SK-N-SH treated with all-trans-retinoic acid at 6 μM for 48 hours (cell line): ENCODE measurements around the gene TOMM40.

ENCODE experiments used
- ATAC-seq: fragments of 200-7000 bp; cut with Tn5 transposase; 3 replicates; pipeline ENCODE4 v1.9.1; 2020; ENCODE audit warnings: mild to moderate bottlenecking, moderate library complexity
- ARNTL ChIP-seq: fragments of 450-650 bp; formaldehyde crosslinking; IDR thresholded peaks from 2 replicates; pipeline ENCODE4 v1.5.0; 2020; ENCODE audit warnings: low read depth, mild to moderate bottlenecking, moderate library complexity, borderline replicate concordance
- BACH2 ChIP-seq: fragments of 250-450 bp; sonication (Bioruptor Pico); IDR thresholded peaks from 2 replicates; pipeline ENCODE4 v1.9.0; 2021; ENCODE audit warnings: mild to moderate bottlenecking, borderline replicate concordance
- CREB5 ChIP-seq: fragments of 250-450 bp; sonication (Bioruptor Pico); IDR thresholded peaks from 2 replicates; pipeline ENCODE4 v1.5.1; 2020; ENCODE audit warnings: low read depth, mild to moderate bottlenecking, moderate library complexity
- CSDC2 ChIP-seq: fragments of 250-450 bp; sonication (Bioruptor Pico); IDR thresholded peaks from 2 replicates; pipeline ENCODE4 v1.5.0; 2020; ENCODE audit warnings: mild to moderate bottlenecking, moderate library complexity
- ESRRG ChIP-seq: fragments of 250-450 bp; sonication (Bioruptor Pico); IDR thresholded peaks from 2 replicates; pipeline ENCODE4 v1.6.1; 2021; ENCODE audit warnings: mild to moderate bottlenecking
- GLIS3 ChIP-seq: fragments of 250-450 bp; sonication (Bioruptor Pico); IDR thresholded peaks from 2 replicates; pipeline ENCODE4 v1.5.0; 2020; ENCODE audit warnings: mild to moderate bottlenecking, moderate library complexity
- ISL1 ChIP-seq: fragments of 250-450 bp; sonication (Bioruptor Pico); IDR thresholded peaks from 2 replicates; pipeline ENCODE4 v2.1.2; 2022; ENCODE audit warnings: mild to moderate bottlenecking, moderate library complexity
- PATZ1 ChIP-seq: fragments of 250-450 bp; sonication (Bioruptor Pico); IDR thresholded peaks from 2 replicates; pipeline ENCODE4 v1.8.0; 2020; ENCODE audit warnings: mild to moderate bottlenecking, moderate library complexity, borderline replicate concordance
- PPARA ChIP-seq: fragments of 250-450 bp; sonication (Bioruptor Pico); IDR thresholded peaks from 2 replicates; pipeline ENCODE4 v1.5.0; 2020; ENCODE audit warnings: mild to moderate bottlenecking, borderline replicate concordance
- RARB ChIP-seq: fragments of 250-450 bp; sonication (Bioruptor Pico); IDR thresholded peaks from 2 replicates; pipeline ENCODE4 v1.8.0; 2021; ENCODE audit warnings: mild to moderate bottlenecking, moderate library complexity
- SNAI2 ChIP-seq: fragments of 250-450 bp; sonication (Bioruptor Pico); IDR thresholded peaks from 2 replicates; pipeline ENCODE4 v1.5.0; 2020; ENCODE audit warnings: mild to moderate bottlenecking, moderate library complexity
- TCF4 ChIP-seq: fragments of 250-450 bp; sonication (Bioruptor Pico); IDR thresholded peaks from 2 replicates; pipeline ENCODE4 v1.8.0; 2021; ENCODE audit warnings: mild to moderate bottlenecking, moderate library complexity, borderline replicate concordance
- TOX ChIP-seq: fragments of 250-450 bp; sonication (Bioruptor Pico); IDR thresholded peaks from 2 replicates; pipeline ENCODE4 v1.8.0; 2021; ENCODE audit warnings: mild to moderate bottlenecking, moderate library complexity, borderline replicate concordance
- TSHZ2 ChIP-seq: fragments of 250-450 bp; sonication (Bioruptor Pico); IDR thresholded peaks from 2 replicates; pipeline ENCODE4 v1.5.0; 2020; ENCODE audit warnings: mild to moderate bottlenecking, moderate library complexity
- ZC3H10 ChIP-seq: fragments of 250-450 bp; sonication (Bioruptor Pico); IDR thresholded peaks from 2 replicates; pipeline ENCODE4 v1.5.1; 2021; ENCODE audit warnings: mild to moderate bottlenecking, moderate library complexity
- ZFP3 ChIP-seq: fragments of 250-450 bp; sonication (Bioruptor Pico); IDR thresholded peaks from 2 replicates; pipeline ENCODE4 v1.5.0; 2020; ENCODE audit warnings: mild to moderate bottlenecking, moderate library complexity
- ZFP30 ChIP-seq: fragments of 450-650 bp; formaldehyde crosslinking; IDR thresholded peaks from 2 replicates; pipeline ENCODE4 v1.5.0; 2022; ENCODE audit warnings: mild to moderate bottlenecking, moderate library complexity
- ZNF565 ChIP-seq: fragments of 450-650 bp; formaldehyde crosslinking; conservative IDR thresholded peaks from 2 replicates; pipeline ENCODE4 v1.5.0; 2020; ENCODE audit warnings: low read depth, mild to moderate bottlenecking, moderate library complexity
- ZNF8 ChIP-seq: fragments of 450-650 bp; formaldehyde crosslinking; IDR thresholded peaks from 2 replicates; pipeline ENCODE4 v1.5.0; 2020; ENCODE audit warnings: mild to moderate bottlenecking, moderate library complexity

The TOMM40 gene

GRCh38 chr19:44874317-44874716 is 16.7 kb upstream of the TOMM40 start:
- no peak for ATAC-seq
- TF ChIP-seq ARNTL (CRISPR knock-in tag) (no peak), PPARA (CRISPR knock-in tag) (no peak), GLIS3 (CRISPR knock-in tag) (no peak), TCF4 (CRISPR knock-in tag) (no peak)

- no peak for TF ChIP-seq RARB (CRISPR knock-in tag)
- no peak for TF ChIP-seq CREB5 (CRISPR knock-in tag)
- TF ChIP-seq ZC3H10, result no peak
- ATAC-seq, result peak; percentile 65
Measured at GRCh38 chr19:44875666-44876451, 15.2 kb upstream of the TOMM40 start.

GRCh38 chr19:44876930-44877535 is 14.0 kb upstream of the TOMM40 start:
- peak; percentile 35 for ATAC-seq

GRCh38 chr19:44878120-44878865 is 12.8 kb upstream of the TOMM40 start:
- no peak for ATAC-seq
- TF ChIP-seq ZNF8 (CRISPR knock-in tag) (no peak), GLIS3 (CRISPR knock-in tag) (no peak), PPARA (CRISPR knock-in tag) (no peak), SNAI2 (CRISPR knock-in tag) (no peak), ZNF565 (CRISPR knock-in tag) (no peak), ISL1 (CRISPR knock-in tag) (no peak), BACH2 (CRISPR knock-in tag) (no peak), CSDC2 (CRISPR knock-in tag) (no peak), TCF4 (CRISPR knock-in tag) (no peak), ARNTL (CRISPR knock-in tag) (no peak), TSHZ2 (no peak)

More at GRCh38 chr19:44876930-44877535, 14.0 kb upstream of the TOMM40 start:
- TF ChIP-seq BACH2 (CRISPR knock-in tag) (no peak), ZFP3 (no peak), TOX (CRISPR knock-in tag) (no peak), TCF4 (CRISPR knock-in tag) (no peak), RARB (CRISPR knock-in tag) (no peak), ZFP30 (CRISPR knock-in tag) (no peak), CREB5 (CRISPR knock-in tag) (no peak), ESRRG (CRISPR knock-in tag) (no peak), CSDC2 (CRISPR knock-in tag) (no peak), ZC3H10 (no peak), GLIS3 (CRISPR knock-in tag) (no peak), PATZ1 (CRISPR knock-in tag) (no peak), PPARA (CRISPR knock-in tag) (no peak)
